Cardiac fibroblast (primary cell): Measurements from ENCODE around the gene MAPKAPK2.

Experiments
- DNase-seq, 2 donors: peaks; one replicate each; pipeline versions ENCODE4 v3.0.0 to v3.0.0-alpha.2; 2010; ENCODE audit warnings: low read depth in 2 of 2
- H3K4me3 ChIP-seq, 2 donors: replicated peaks in 1 of 2; 1 replicate in 1 of 2; 2 replicates in 1 of 2; pipeline ENCODE4 v1.5.1; 2011; ENCODE audit warnings: low read depth in 2 of 2, low read length in 2 of 2, mild to moderate bottlenecking in 2 of 2, moderate library complexity in 1 of 2
- CTCF ChIP-seq: IDR thresholded peaks from one replicate; pipeline ENCODE4 v1.5.1; 2011; ENCODE audit warnings: low read depth, mild to moderate bottlenecking, low read length, inconsistent platforms

Gene MAPKAPK2

GRCh38 chr1:206658981-206659273, 25.8 kb upstream of the MAPKAPK2 start:
- H3K4me3 ChIP-seq, result no peak overlapping the region

DNA sequence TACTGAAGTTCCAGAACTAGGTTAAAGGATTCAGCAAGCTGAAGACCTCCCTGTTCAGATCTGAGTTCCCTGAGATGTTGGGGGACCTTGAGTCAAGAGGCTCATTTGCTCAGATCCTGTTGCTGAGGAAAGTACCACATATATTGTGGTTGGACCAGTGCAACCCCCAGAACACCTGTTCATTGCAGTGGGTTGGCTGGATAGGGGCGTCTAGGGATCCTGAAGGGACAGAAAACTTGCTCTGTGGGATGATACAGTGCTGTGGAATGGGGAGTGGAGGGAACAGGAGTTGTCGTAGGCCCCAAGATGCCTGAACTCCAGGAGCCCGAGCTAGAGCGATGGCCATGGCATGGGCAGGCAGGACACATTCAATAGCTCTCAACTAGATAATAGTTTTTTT, 24.6 kb upstream of the MAPKAPK2 start:
- no peak for DNase-seq
- no peak overlapping the region for H3K4me3 ChIP-seq
- no peak for TF ChIP-seq CTCF

More at GRCh38 chr1:206658981-206659273, 25.8 kb upstream of the MAPKAPK2 start:
- no peak for TF ChIP-seq CTCF
- no peak for DNase-seq

- H3K4me3 ChIP-seq, result no peak overlapping the region
- no peak for DNase-seq
- no peak for TF ChIP-seq CTCF
These were observed 23.4 kb upstream of the MAPKAPK2 start for GRCh38 chr1:206661161-206661820.

DNA sequence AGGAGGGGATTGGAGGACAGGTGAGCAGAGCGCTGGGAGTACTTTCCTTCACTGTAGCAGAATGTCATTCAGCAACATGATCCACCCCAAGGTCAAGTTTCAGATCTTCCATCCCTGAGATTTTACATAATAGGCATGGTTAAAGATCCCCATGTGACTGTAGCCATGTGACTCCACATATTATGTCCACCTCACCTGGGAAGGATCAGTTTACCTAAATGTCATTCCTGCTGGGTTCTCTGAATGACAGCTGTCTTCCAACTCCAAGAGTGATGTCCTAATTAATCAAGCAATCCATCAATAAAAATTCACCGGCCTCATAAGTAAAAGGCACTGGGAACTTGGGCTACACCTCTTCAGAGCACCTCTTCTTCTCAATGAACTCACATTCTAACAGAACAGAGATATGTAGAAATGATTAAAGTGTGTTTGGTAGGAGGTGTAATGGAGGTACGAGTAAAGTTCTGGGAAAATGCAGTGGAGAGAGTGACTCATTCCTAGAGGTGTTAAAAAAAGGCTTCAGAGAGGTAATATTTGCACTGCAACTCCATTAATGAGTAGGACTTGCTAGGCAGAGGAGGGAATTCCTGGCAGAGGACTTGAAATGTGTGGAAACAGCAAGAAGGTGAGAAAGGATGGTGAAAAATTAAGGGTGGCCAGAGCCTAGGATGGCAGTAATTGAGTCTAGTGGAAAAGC, 22.2 kb upstream of the MAPKAPK2 start:
- no peak for TF ChIP-seq CTCF
- H3K4me3 ChIP-seq, result no peak overlapping the region
- no peak for DNase-seq

DNA sequence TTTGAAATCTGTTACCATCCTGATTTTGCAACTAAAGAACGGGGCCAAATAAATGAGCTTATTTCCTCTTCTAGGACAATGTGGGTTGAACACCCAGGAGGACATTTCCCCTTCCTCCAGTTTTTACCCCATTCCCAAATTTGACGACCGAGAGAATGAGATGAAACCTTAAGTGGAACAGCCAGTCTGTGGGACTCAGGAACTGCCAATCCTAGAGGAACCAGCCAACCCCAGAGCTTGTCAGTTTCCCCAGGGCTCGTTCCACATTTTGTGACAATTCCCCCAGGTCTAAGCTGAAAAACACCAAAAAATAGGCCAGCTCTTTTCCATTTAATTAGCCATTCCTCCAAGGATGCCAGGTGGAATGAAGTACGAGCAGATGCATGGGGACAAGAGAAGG, 21.3 kb upstream of the MAPKAPK2 start:
- TF ChIP-seq CTCF, result no peak
- H3K4me3 ChIP-seq, result no peak overlapping the region
- DNase-seq, result no peak

- H3K4me3 ChIP-seq, result no peak overlapping the region
- peak; percentile 69 for TF ChIP-seq CTCF
- DNase-seq, result peak; percentile 78 to 79
These were observed 20.7 kb upstream of the MAPKAPK2 start for GRCh38 chr1:206663832-206664652.
